Trophoblast cell (in vitro differentiated cells and primary cell): ENCODE data around the gene SLC44A2.

ENCODE experiments used
- DNase-seq, 2 donors: peaks; one replicate each; pipeline ENCODE4 v3.0.0-alpha.2; 2016
- H2AFZ ChIP-seq: 2 replicates; pipeline ENCODE4 v1.6.1; 2013; ENCODE audit warnings: low read length, moderate library complexity, mild to moderate bottlenecking; ENCODE audit not compliant: insufficient read depth, poor library complexity
- H2AK5ac ChIP-seq: 2 replicates; pipeline ENCODE4 v1.6.1; 2013; ENCODE audit warnings: mild to moderate bottlenecking, low read length
- H2BK120ac ChIP-seq: 2 replicates; pipeline ENCODE4 v1.6.1; 2013; ENCODE audit warnings: low read length, mild to moderate bottlenecking, moderate library complexity; ENCODE audit not compliant: insufficient read depth, poor library complexity
- H2BK12ac ChIP-seq: 2 replicates; pipeline ENCODE4 v1.6.1; 2013; ENCODE audit warnings: mild to moderate bottlenecking, low read length, moderate library complexity
- H2BK5ac ChIP-seq: 2 replicates; pipeline ENCODE4 v1.6.1; 2013; ENCODE audit warnings: low read length, low read depth, moderate library complexity, mild to moderate bottlenecking; ENCODE audit not compliant: poor library complexity
- H3K14ac ChIP-seq: 2 replicates; pipeline ENCODE4 v1.6.1; 2013; ENCODE audit warnings: mild to moderate bottlenecking, low read length
- H3K18ac ChIP-seq: 2 replicates; pipeline ENCODE4 v1.6.1; 2013; ENCODE audit warnings: mild to moderate bottlenecking, low read length
- H3K23ac ChIP-seq: 2 replicates; pipeline ENCODE4 v1.6.1; 2013; ENCODE audit warnings: low read length
- H3K27ac ChIP-seq: 2 replicates; pipeline ENCODE4 v1.5.1; 2013; ENCODE audit warnings: low read depth, mild to moderate bottlenecking, inconsistent platforms, low read length, moderate library complexity
- H3K27me3 ChIP-seq: 2 replicates; pipeline ENCODE4 v1.6.1; 2013; ENCODE audit warnings: inconsistent platforms, mild to moderate bottlenecking, low read length, moderate library complexity; ENCODE audit not compliant: insufficient read depth
- H3K36me3 ChIP-seq, 2 experiments: 1 replicate in 1 of 2; 2 replicates in 1 of 2; pipeline ENCODE4 v1.6.1; 2013; ENCODE audit warnings: low read length in 2 of 2, mild to moderate bottlenecking in 2 of 2, moderate library complexity in 1 of 2; ENCODE audit not compliant: insufficient read depth in 2 of 2, control insufficient read depth in 1 of 2
- H3K4ac ChIP-seq: 2 replicates; pipeline ENCODE4 v1.6.1; 2013; ENCODE audit warnings: low read depth, mild to moderate bottlenecking, low read length, moderate library complexity
- H3K4me1 ChIP-seq, 2 experiments: 1 replicate in 1 of 2; 2 replicates in 1 of 2; pipeline ENCODE4 v1.6.1; 2013; ENCODE audit warnings: low read length in 2 of 2, mild to moderate bottlenecking in 2 of 2, moderate library complexity in 1 of 2; ENCODE audit not compliant: insufficient read depth in 2 of 2, control insufficient read depth in 1 of 2
- H3K4me2 ChIP-seq: 2 replicates; pipeline ENCODE4 v1.6.1; 2013; ENCODE audit warnings: inconsistent platforms, mild to moderate bottlenecking, low read length, moderate library complexity
- H3K4me3 ChIP-seq: 2 replicates; pipeline ENCODE4 v1.5.1; 2013; ENCODE audit warnings: mild to moderate bottlenecking, low read depth, low read length, inconsistent platforms
- H3K79me1 ChIP-seq: one replicate; pipeline ENCODE4 v1.6.1; 2013; ENCODE audit warnings: low read length
- H3K79me2 ChIP-seq: 2 replicates; pipeline ENCODE4 v1.6.1; 2013; ENCODE audit warnings: low read length, mild to moderate bottlenecking; ENCODE audit not compliant: control insufficient read depth, insufficient read depth, poor library complexity
- H3K9ac ChIP-seq: 2 replicates; pipeline ENCODE4 v1.6.1; 2013; ENCODE audit warnings: mild to moderate bottlenecking, low read length
- H3K9me3 ChIP-seq: 2 replicates; pipeline ENCODE4 v1.6.1; 2013; ENCODE audit warnings: low read depth, mild to moderate bottlenecking, control low read depth, inconsistent platforms, low read length; ENCODE audit not compliant: insufficient read depth
- H4K12ac ChIP-seq: 2 replicates; pipeline ENCODE4 v1.6.1; 2013; ENCODE audit warnings: low read depth, mild to moderate bottlenecking, low read length, moderate library complexity
- H4K8ac ChIP-seq: 2 replicates; pipeline ENCODE4 v1.6.1; 2013; ENCODE audit warnings: low read depth, mild to moderate bottlenecking, low read length, moderate library complexity
- H4K91ac ChIP-seq: one replicate; pipeline ENCODE4 v1.6.1; 2013; ENCODE audit warnings: low read depth, mild to moderate bottlenecking, low read length, moderate library complexity
- WGBS: extraction: QIAGEN DNeasy Blood & Tissue Kit; methylation state at CpG from one replicate; pipeline ENCODE4 v1.1.7; 2013; ENCODE audit warnings: missing lambda C conversion rate; ENCODE audit not compliant: insufficient read length, insufficient coverage; ENCODE audit errors: extremely low coverage; 5-methylcytosine and 5-hydroxymethylcytosine counted together

Gene SLC44A2

GRCh38 chr19:10686193-10686592 is 60.8 kb downstream of the SLC44A2 start:
- DNase-seq, result no peak
- Histone ChIP-seq H3K9ac (no peak overlapping the region), H4K8ac (no peak overlapping the region), H3K4me3 (no peak overlapping the region), H2AFZ (no peak overlapping the region), H3K4ac (no peak overlapping the region), H3K79me2 (no peaks in the 10 kb centered on the region), H3K27ac (no peak overlapping the region), H4K12ac (no peak overlapping the region), H3K4me2 (no peak overlapping the region), H3K27me3 (no peaks in the 10 kb centered on the region), H3K4me1 (no peaks in the 10 kb centered on the region), H2BK12ac (no peak overlapping the region), H3K18ac (no peak overlapping the region), H2BK120ac (no peak overlapping the region), H2AK5ac (no peak overlapping the region), H3K23ac (no peak overlapping the region), H4K91ac (no peak overlapping the region), H3K79me1 (no peaks in the 10 kb centered on the region), H3K9me3 (no peaks in the 10 kb centered on the region), H2BK5ac (no peak overlapping the region), H3K36me3 (peaks cover 87 to 94% of the 10 kb centered on the region in 2 experiments), H3K14ac (no peak overlapping the region)
- no CpG with 5 or more reads among the region's 10 CpGs for WGBS

DNA sequence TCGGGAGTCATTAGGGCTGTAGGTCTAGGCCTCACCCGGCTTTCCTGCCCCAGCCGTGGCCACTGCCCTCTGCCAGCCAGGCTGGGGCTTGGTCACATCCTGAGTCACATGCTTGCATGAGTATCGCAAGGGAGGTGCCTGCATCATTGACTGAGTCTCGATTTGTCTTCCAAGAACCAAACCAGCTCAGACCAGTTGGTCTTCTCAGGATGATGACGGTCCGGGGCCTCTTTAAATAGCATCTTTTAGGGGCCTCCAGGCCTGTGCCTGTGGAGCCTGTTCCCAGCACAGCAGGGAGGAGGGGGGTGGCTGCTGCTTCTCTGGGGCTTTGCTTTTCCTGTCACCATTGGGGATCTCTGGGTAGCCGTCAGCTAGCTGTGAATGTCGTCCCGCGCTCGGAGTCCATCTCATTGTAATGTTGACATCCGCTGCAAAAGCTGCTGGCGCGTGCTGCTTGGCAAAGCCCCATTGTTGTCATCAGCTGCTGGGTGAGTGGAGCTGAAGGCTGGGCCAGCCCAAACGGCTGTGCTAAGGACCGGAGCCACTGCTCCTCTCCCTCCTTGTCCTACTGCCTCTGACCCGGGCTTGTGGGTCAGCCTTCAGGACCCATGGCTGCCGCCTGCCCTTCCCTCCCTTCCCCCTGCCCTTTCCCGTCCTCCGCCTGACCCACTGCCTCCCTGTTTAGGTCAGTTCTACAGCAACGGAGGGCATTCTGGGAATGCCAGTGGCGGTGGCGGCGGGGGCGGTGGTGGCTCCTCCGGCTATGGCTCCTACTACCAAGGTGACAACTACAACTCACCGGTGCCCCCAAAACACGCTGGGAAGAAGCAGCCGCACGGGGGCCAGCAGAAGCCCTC is 61.5 kb downstream of the SLC44A2 start:
- Histone ChIP-seq H3K23ac (no peak overlapping the region), H3K9ac (no peak overlapping the region), H3K4me3 (no peak overlapping the region), H2BK5ac (no peak overlapping the region), H2BK12ac (no peak overlapping the region), H3K4ac (no peak overlapping the region), H2AFZ (no peak overlapping the region), H2AK5ac (no peak overlapping the region), H3K4me2 (no peak overlapping the region), H4K91ac (no peak overlapping the region), H3K79me2 (no peaks in the 10 kb centered on the region), H3K27me3 (no peaks in the 10 kb centered on the region), H3K18ac (no peak overlapping the region), H3K4me1 (no peaks in the 10 kb centered on the region), H3K27ac (no peak overlapping the region), H4K12ac (no peak overlapping the region), H2BK120ac (no peak overlapping the region), H4K8ac (no peak overlapping the region), H3K36me3 (peaks cover 87 to 94% of the 10 kb centered on the region in 2 experiments), H3K14ac (no peak overlapping the region), H3K9me3 (peaks cover 1% of the 10 kb centered on the region), H3K79me1 (no peaks in the 10 kb centered on the region)
- no peak for DNase-seq
- WGBS, result no CpG with 5 or more reads among the region's 31 CpGs

DNA sequence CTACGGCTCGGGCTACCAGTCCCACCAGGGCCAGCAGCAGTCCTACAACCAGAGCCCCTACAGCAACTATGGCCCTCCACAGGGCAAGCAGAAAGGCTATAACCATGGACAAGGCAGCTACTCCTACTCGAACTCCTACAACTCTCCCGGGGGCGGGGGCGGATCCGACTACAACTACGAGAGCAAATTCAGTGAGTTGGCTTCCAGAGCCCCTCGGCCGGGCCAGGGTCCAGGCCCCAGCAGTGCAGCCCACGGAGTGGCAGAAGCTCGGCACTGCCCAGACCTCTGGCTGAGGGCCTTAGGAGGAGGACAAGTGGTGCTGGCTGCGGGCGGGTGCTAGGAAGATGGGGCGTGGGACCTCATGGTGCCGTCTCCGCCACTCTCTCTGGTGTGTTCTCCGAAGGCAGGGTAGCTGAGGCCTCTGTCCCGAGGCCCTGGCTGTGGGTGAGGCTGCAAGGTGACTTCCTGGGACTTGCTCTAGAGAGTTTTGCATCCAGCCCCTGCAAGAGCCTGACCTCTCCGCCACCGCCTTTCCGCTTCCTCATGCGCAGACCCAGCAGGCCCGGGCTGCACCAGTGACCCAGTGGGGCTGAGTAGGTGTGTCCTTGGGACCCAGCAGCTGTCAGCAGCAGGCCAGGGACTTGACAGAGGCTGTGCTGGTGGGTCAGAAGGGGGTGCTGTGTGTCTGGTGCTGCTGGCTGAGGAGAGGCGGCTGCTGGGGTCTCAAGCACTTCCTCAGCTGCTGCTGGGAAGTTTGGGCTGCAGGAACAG is 62.4 kb downstream of the SLC44A2 start:
- Histone ChIP-seq H2AFZ (no peak overlapping the region), H3K4me3 (no peak overlapping the region), H3K79me1 (no peaks in the 10 kb centered on the region), H4K8ac (no peak overlapping the region), H2BK120ac (no peak overlapping the region), H3K27ac (no peak overlapping the region), H2AK5ac (no peak overlapping the region), H3K27me3 (no peaks in the 10 kb centered on the region), H3K4me2 (no peak overlapping the region), H3K14ac (no peak overlapping the region), H3K18ac (no peak overlapping the region), H3K4ac (no peak overlapping the region), H2BK12ac (no peak overlapping the region), H3K23ac (no peak overlapping the region), H3K9me3 (peaks cover 1% of the 10 kb centered on the region), H3K79me2 (no peaks in the 10 kb centered on the region), H2BK5ac (no peak overlapping the region), H3K9ac (no peak overlapping the region), H3K4me1 (no peaks in the 10 kb centered on the region), H4K91ac (no peak overlapping the region), H3K36me3 (peaks cover 87 to 94% of the 10 kb centered on the region in 2 experiments), H4K12ac (no peak overlapping the region)
- WGBS, result no CpG with 5 or more reads among the region's 25 CpGs
- no peak for DNase-seq

GRCh38 chr19:10688545-10689280 is 63.4 kb downstream of the SLC44A2 start:
- H3K9me3 ChIP-seq, result peaks cover 1% of the 10 kb centered on the region
- no peaks in the 10 kb centered on the region for H3K27me3 ChIP-seq
- no peak overlapping the region for H3K18ac ChIP-seq
- no peaks in the 10 kb centered on the region for H3K79me1 ChIP-seq
- H4K12ac ChIP-seq, result no peak overlapping the region
- no peak overlapping the region for H2BK120ac ChIP-seq
- H3K4ac ChIP-seq, result no peak overlapping the region
- DNase-seq, result no peak
- no peak overlapping the region for H3K4me2 ChIP-seq
- no peaks in the 10 kb centered on the region for H3K4me1 ChIP-seq
- no peak overlapping the region for H3K9ac ChIP-seq
- no peak overlapping the region for H2AFZ ChIP-seq
- no peaks in the 10 kb centered on the region for H3K79me2 ChIP-seq
- H2BK12ac ChIP-seq, result no peak overlapping the region
- no peak overlapping the region for H2BK5ac ChIP-seq
- H4K8ac ChIP-seq, result no peak overlapping the region
- no peak overlapping the region for H3K14ac ChIP-seq
- H4K91ac ChIP-seq, result no peak overlapping the region
- H3K23ac ChIP-seq, result no peak overlapping the region
- WGBS, result no CpG with 5 or more reads among the region's 27 CpGs
- peaks cover 77 to 84% of the 10 kb centered on the region in 2 experiments for H3K36me3 ChIP-seq
- H3K27ac ChIP-seq, result no peak overlapping the region
- H2AK5ac ChIP-seq, result no peak overlapping the region
- no peak overlapping the region for H3K4me3 ChIP-seq
